RWPE1 (cell line): ENCODE measurements around the gene NHERF2.

ENCODE experiments used
- CTCF ChIA-PET: fragments of 350-600 bp; sonication (Branson Sonifier 250); formaldehyde crosslinking; extraction: SDS; loops from one replicate; lab custom pipeline; 2021; lab: Yijun Ruan, JAX
- POLR2A ChIA-PET: fragments of 400-600 bp; formaldehyde crosslinking; extraction: SDS; loops from one replicate; lab custom pipeline; 2020; ENCODE audit warnings: antibody characterized with exemption; ENCODE audit not compliant: low non-redundant PET; lab: Yijun Ruan, JAX
- DNase-seq: peaks from one replicate; pipeline ENCODE4 v3.0.0; 2012; ENCODE audit warnings: low spot score
- H3K27ac ChIP-seq: fragments of 450-650 bp; 2 replicates; pipeline ENCODE4 v1.5.1; 2017
- TF ChIP-seq, protein P1 (sequence below): fragments of 450-650 bp; conservative IDR thresholded peaks from 2 replicates; pipeline ENCODE4 v1.5.1; 2017; ENCODE audit warnings: low read depth, mild to moderate bottlenecking

NHERF2 gene

DNA sequence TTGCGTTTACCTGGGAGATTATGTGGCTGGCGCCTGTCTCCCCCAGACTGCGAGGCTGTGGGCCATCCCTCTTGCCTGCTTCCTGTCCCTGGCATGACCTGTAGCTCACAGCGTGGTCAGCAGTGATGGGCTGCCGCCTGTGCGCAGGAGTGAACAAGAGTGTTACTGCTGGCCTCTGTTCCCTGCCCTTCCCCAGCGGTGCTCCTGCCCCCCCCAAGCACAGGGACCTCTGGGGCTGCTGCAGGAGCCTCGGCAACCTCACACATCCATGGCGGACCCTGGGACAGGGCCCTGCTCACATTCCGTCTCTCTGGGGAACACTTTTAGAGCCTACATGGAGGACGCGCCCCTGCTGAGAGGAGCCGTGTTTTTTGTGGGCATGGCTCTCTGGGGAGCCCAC, 31.7 kb downstream of the NHERF2 start:
- 0 out of 2 replicates have a peak overlapping the region, but pooled peaks have one; percentile 2 for H3K27ac ChIP-seq
- ChIA-PET CTCF (interaction anchor here (0.7 to 0.9 kb wide), 2 partner anchors 82 to 362 kb away, joined by 3 to 6 read pairs; no protein-coding TSS in a partner anchor), POLR2A (no interaction called here)
- no peak for DNase-seq
- TF ChIP-seq, protein P1, sequence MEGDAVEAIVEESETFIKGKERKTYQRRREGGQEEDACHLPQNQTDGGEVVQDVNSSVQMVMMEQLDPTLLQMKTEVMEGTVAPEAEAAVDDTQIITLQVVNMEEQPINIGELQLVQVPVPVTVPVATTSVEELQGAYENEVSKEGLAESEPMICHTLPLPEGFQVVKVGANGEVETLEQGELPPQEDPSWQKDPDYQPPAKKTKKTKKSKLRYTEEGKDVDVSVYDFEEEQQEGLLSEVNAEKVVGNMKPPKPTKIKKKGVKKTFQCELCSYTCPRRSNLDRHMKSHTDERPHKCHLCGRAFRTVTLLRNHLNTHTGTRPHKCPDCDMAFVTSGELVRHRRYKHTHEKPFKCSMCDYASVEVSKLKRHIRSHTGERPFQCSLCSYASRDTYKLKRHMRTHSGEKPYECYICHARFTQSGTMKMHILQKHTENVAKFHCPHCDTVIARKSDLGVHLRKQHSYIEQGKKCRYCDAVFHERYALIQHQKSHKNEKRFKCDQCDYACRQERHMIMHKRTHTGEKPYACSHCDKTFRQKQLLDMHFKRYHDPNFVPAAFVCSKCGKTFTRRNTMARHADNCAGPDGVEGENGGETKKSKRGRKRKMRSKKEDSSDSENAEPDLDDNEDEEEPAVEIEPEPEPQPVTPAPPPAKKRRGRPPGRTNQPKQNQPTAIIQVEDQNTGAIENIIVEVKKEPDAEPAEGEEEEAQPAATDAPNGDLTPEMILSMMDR, result no peak

DNA sequence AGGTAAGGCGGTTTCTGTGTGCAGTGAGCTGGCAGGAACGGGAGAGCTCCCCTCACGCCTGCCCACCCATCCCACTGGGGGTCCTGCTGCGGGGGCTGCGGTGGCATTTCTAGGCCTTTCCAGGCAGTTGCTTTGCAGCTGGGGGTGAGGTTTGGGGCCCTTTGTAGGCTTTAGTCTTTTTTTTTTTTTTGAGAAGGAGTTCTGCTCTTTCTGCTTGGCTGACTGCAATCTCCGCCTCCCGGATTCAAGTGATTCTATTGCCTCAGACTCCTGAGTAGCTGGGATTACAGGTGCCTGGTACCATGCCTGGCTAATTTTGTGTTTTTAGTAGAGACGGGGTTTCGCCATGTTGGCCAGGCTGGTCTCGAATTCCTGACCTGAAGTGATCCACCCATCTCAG, 32.2 kb downstream of the NHERF2 start:
- POLR2A ChIA-PET, result no interaction called here

DNA sequence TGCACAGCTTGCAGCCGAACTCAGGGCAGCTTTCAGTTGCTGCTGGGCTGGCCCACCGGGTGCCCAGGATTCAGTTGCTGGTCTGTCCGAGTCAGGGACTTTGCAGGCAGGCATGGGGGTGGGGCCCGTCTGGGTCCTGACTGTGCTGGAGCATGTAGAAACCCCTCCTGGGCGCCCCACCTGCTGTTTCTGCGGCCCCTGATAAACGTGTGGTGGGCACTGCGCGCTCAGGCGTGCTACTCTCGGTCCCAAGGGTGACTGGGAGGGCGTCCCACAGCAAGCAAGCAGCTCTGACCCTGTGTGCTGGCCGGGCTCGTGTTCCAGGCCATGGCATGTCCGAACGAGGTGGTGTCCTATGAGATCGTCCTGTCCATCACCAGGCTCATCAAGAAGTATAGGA, 33.6 kb downstream of the NHERF2 start:
- TF ChIP-seq, protein P1, result no peak
- POLR2A ChIA-PET, result no interaction called here
- CTCF ChIA-PET, result interaction anchor here (0.6 kb wide), 1 partner anchor 43 kb away, joined by 3 read pairs; no protein-coding TSS in a partner anchor
- no peak overlapping the region for H3K27ac ChIP-seq
- DNase-seq, result no peak

More for the DNA sequence above, 32.2 kb downstream of the NHERF2 start:
- CTCF ChIA-PET, result interaction anchor here (0.6 to 0.9 kb wide), 3 partner anchors 15 to 363 kb away, joined by 3 to 8 read pairs (median 6); no protein-coding TSS in a partner anchor
- no peak for DNase-seq
- H3K27ac ChIP-seq, result 0 out of 2 replicates have a peak overlapping the region, but pooled peaks have one; percentile 2
- TF ChIP-seq, protein P1, result no peak

DNA sequence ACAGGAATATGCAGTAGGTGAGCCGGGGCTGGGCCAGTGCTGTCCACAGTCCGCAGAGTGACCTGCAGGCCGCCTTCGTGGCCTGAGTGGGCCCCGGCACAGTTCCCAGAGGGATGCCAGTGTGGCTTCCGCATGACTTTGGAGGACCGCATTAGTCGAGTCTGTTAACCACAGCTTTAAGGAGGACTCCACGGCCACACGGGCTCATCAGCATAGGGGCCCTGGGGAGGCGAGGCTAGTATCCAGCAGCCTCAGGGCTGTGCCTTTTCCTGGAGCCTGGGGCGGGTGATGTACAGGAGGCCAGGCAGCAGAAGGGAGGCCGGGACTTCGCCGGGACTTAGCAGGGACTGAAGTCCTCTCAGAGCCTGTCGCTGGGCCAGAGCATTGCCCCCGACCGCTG, 34.3 kb downstream of the NHERF2 start:
- TF ChIP-seq, protein P1, result no peak
- ChIA-PET CTCF (interaction anchor here (0.6 to 0.9 kb wide), 2 partner anchors 13 to 232 kb away, joined by 3 read pairs; partner anchors contain the start of genes NTHL1 and TSC2), POLR2A (no interaction called here)
- no peak for DNase-seq
- H3K27ac ChIP-seq, result no peak overlapping the region

DNA sequence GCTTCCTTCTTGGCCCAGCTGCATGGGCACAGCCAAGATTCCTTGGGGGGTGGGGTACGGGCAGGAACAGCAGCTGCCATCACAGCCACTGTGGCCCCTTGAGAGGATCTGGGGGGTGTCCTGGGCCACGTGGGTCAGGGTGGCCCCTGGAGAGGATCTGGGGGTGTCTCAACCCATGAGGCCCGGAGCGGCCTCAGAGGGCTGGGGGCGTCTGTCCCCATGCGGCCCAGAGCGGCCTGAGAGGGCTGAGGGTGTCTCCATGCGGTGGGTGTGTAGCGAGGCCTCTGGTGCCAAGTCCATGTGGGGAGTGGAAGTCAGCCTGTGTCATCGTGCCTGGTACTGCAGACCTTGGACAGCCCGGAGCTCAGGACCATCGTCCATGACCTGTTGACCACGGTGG, 34.8 kb downstream of the NHERF2 start:
- ChIA-PET CTCF (interaction anchor here (0.9 kb wide), 1 partner anchor 14 kb away, joined by 3 read pairs; the partner anchor contains the start of genes NTHL1 and TSC2), POLR2A (no interaction called here)

DNA sequence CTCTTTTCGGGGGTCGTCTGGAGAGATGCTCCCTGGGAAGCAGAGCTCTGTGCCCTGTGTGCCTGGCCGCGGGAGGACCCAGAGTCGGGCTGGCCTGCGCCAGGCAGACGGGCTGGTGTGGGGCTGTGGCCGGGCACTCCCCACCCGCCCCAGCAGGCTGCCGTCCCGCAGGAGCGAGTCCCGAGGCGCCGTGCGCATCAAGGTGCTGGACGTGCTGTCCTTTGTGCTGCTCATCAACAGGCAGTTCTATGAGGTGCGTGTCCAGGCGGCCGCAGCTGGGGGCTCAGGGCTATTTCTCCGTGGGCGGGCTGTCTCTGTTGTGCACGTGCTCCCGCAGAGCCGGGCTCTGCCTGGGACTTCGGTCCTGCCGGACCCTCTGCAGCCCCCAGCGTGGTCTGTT, 36.1 kb downstream of the NHERF2 start:
- no peak for DNase-seq
- TF ChIP-seq, protein P1, result no peak
- ChIA-PET CTCF (no interaction called here), POLR2A (no interaction called here)
- peak overlapping the region; percentile 25; the same call in 1 of the 2 replicates for H3K27ac ChIP-seq

More for the DNA sequence above, 34.8 kb downstream of the NHERF2 start:
- TF ChIP-seq, protein P1, result no peak
- DNase-seq, result no peak
- no peak overlapping the region for H3K27ac ChIP-seq
